GM23338 (cell line): Measurements from ENCODE around the gene PNPLA7. TPM values are rescaled to one million over a fixed set of nuclear protein-coding genes. Genes with fewer than 3 reads are reported as not detected.

Experiments
- CTCF ChIP-seq, 2 experiments: fragments of 200-600 bp in 1 of 2; sonication (generic) in 1 of 2; conservative IDR thresholded peaks; 2 replicates each; pipeline versions ENCODE4 v1.5.1 to v1.6.1; 2016 to 2017; ENCODE audit warnings: antibody characterized with exemption in 2 of 2, low read depth in 2 of 2, mild to moderate bottlenecking in 2 of 2, moderate library complexity in 1 of 2
- ETS1 ChIP-seq: IDR thresholded peaks from 2 replicates; pipeline ENCODE4 v1.6.1; 2016; ENCODE audit warnings: antibody characterized with exemption
- EZH2 ChIP-seq: fragments of 200-600 bp; sonication (generic); IDR thresholded peaks from one replicate; pipeline ENCODE4 v1.8.0; 2017; ENCODE audit warnings: antibody characterized with exemption, mild to moderate bottlenecking, low read depth; ENCODE audit not compliant: unreplicated experiment
- EZH2phosphoT487 ChIP-seq: fragments of 200-600 bp; sonication (generic); IDR thresholded peaks from one replicate; pipeline ENCODE4 v1.8.1; 2018; ENCODE audit warnings: antibody characterized with exemption; ENCODE audit not compliant: unreplicated experiment
- JUNB ChIP-seq: IDR thresholded peaks from one replicate; pipeline ENCODE4 v1.6.1; 2016; ENCODE audit warnings: antibody characterized with exemption; ENCODE audit not compliant: unreplicated experiment
- NANOG ChIP-seq: IDR thresholded peaks from 2 replicates; pipeline ENCODE4 v1.6.1; 2016; ENCODE audit warnings: antibody characterized with exemption, borderline replicate concordance
- POLR2AphosphoS5 ChIP-seq: IDR thresholded peaks from 2 replicates; pipeline ENCODE4 v1.6.1; 2016; ENCODE audit warnings: antibody characterized with exemption, low read depth
- STAT1 ChIP-seq: IDR thresholded peaks from one replicate; pipeline ENCODE4 v1.6.1; 2016; ENCODE audit warnings: antibody characterized with exemption; ENCODE audit not compliant: unreplicated experiment
- ZNF114 ChIP-seq: fragments of 250-450 bp; sonication (Bioruptor Pico); IDR thresholded peaks from 2 replicates; pipeline ENCODE4 v1.5.0; 2020; ENCODE audit warnings: mild to moderate bottlenecking, moderate library complexity
- ZNF331 ChIP-seq: fragments of 250-450 bp; sonication (Bioruptor Pico); IDR thresholded peaks from 2 replicates; pipeline ENCODE4 v1.5.0; 2020; ENCODE audit warnings: low read depth, mild to moderate bottlenecking, moderate library complexity
- ZNF462 ChIP-seq: fragments of 250-450 bp; sonication (Bioruptor Pico); IDR thresholded peaks from 2 replicates; pipeline ENCODE4 v1.5.0; 2020; ENCODE audit warnings: mild to moderate bottlenecking, moderate library complexity
- polyA plus RNA-seq: library from polyadenylated mRNA; unstranded; fragments of >200 nt; fragmentation: Nextera tagmentation; extraction: Ambion mirVana; gene quantifications from 2 replicates; pipeline ENCODE4 v1.2.1, GENCODE V29; 2016
- total RNA-seq: library from RNA; depleted of rRNA; stranded (reverse); fragments of >200 nt; shearing (Covaris generic); gene quantifications from 2 replicates; pipeline ENCODE4 v1.2.3, GENCODE V29; 2014

The PNPLA7 gene
- total and polyA plus RNA-seq, 2 experiments from 2014 or later: 0.45 to 0.80 TPM

- no peak for TF ChIP-seq ZNF462
- TF ChIP-seq ZNF331 (CRISPR knock-in tag): no peak
- no peak for TF ChIP-seq EZH2phosphoT487
- TF ChIP-seq POLR2AphosphoS5: no peak
- no peak for TF ChIP-seq EZH2
- no peak for TF ChIP-seq ZNF114
- TF ChIP-seq CTCF (conservative IDR thresholded peaks at IDR 0.05; ENCODE audit: low read depth in 2 of 2): no peak
- TF ChIP-seq ETS1: no peak
- no peak for TF ChIP-seq NANOG
- TF ChIP-seq STAT1: no peak
- TF ChIP-seq JUNB: no peak
Observed at GRCh38 chr9:137543237-137543963, 6.8 kb downstream of the PNPLA7 start (continued).
